GM18508 (cell line): ENCODE measurements around the gene CANX.
"Not testable (repeated sequence)": the region's sequence is repeated elsewhere in the genome, so short reads cannot be mapped to it uniquely, and the experiment has no call there.

Experiments used
- ATAC-seq: cut with Tn5 transposase; IDR thresholded peaks from one replicate; pipeline ENCODE4 v1.9.1; 2021; ENCODE audit warnings: moderate number of reproducible peaks; ENCODE audit not compliant: insufficient read depth, unreplicated experiment

Gene CANX

GRCh38 chr5:179697993-179698934 is 503 bp upstream of the CANX start:
- ATAC-seq: peak; percentile 78

- ATAC-seq: no peak
These were observed 960 bp downstream of the CANX start for GRCh38 chr5:179699616-179700237.

GRCh38 chr5:179700401-179700918 is 1.7 kb downstream of the CANX start:
- ATAC-seq: no peak

- no peak for ATAC-seq
These were observed 17.5 kb downstream of the CANX start for GRCh38 chr5:179716286-179716685.

GRCh38 chr5:179720222-179720621 is 21.5 kb downstream of the CANX start:
- no peak for ATAC-seq

- no peak for ATAC-seq
These were observed 25.4 kb downstream of the CANX start for GRCh38 chr5:179724163-179724562.

GRCh38 chr5:179727106-179727505 is 28.3 kb downstream of the CANX start:
- no peak for ATAC-seq

- ATAC-seq: no peak
These were observed 30.5 kb downstream of the CANX start for GRCh38 chr5:179729303-179729702.

GRCh38 chr5:179729727-179730126 is 31.0 kb downstream of the CANX start:
- ATAC-seq: no peak

- no peak for ATAC-seq
These were observed 31.6 kb downstream of the CANX start for GRCh38 chr5:179730356-179730755.

- ATAC-seq: no peak
These were observed 32.1 kb downstream of the CANX start for GRCh38 chr5:179730852-179731251.

- ATAC-seq: peak; percentile 21
These were observed 33.1 kb downstream of the CANX start for GRCh38 chr5:179731791-179732411.

GRCh38 chr5:179732412-179732917 is 33.7 kb downstream of the CANX start, which contains the start of gene MAML1:
TSS of gene MAML1 (plus strand) at chr5:179732822. CDS start at chr5:179733113, 291 bp downstream.
- ATAC-seq: peak; percentile 90

GRCh38 chr5:179732918-179733771 is 34.4 kb downstream of the CANX start:
- peak; percentile 6 for ATAC-seq

- ATAC-seq: no peak
These were observed 35.0 kb downstream of the CANX start for GRCh38 chr5:179733772-179734126.

GRCh38 chr5:179734536-179735164 is 35.9 kb downstream of the CANX start:
- ATAC-seq: no peak

GRCh38 chr5:179738742-179739141 is 40.0 kb downstream of the CANX start:
- ATAC-seq: no peak

- not testable (repeated sequence) for ATAC-seq
These were observed 45.3 kb downstream of the CANX start for GRCh38 chr5:179744106-179744505.

- no peak for ATAC-seq
These were observed 48.1 kb downstream of the CANX start for GRCh38 chr5:179746872-179747271.
